GM06990 (cell line): ENCODE data around the gene MAP3K21.

Experiments used
- DNase-seq: peaks from one replicate; pipeline ENCODE4 v3.0.0-alpha.2; 2011; ENCODE audit not compliant: insufficient read length; ENCODE audit errors: extremely low read depth
- H3K27me3 ChIP-seq: replicated peaks from 2 replicates; pipeline ENCODE4 v1.6.0; 2011; ENCODE audit warnings: low read length; ENCODE audit not compliant: control insufficient read depth, insufficient read depth
- H3K36me3 ChIP-seq: 2 replicates; pipeline ENCODE4 v1.5.1; 2011; ENCODE audit warnings: low read length; ENCODE audit not compliant: control insufficient read depth, insufficient read depth
- H3K4me3 ChIP-seq: replicated peaks from 2 replicates; pipeline ENCODE4 v1.5.1; 2011; ENCODE audit warnings: low read depth, mild to moderate bottlenecking, control low read depth, low read length
- TF ChIP-seq, protein P1 (sequence below): IDR thresholded peaks from 2 replicates; pipeline ENCODE4 v1.5.1; 2011; ENCODE audit warnings: low read length, control low read depth, mild to moderate bottlenecking, inconsistent platforms; ENCODE audit not compliant: insufficient read depth, poor library complexity, severe bottlenecking

Gene MAP3K21

DNA sequence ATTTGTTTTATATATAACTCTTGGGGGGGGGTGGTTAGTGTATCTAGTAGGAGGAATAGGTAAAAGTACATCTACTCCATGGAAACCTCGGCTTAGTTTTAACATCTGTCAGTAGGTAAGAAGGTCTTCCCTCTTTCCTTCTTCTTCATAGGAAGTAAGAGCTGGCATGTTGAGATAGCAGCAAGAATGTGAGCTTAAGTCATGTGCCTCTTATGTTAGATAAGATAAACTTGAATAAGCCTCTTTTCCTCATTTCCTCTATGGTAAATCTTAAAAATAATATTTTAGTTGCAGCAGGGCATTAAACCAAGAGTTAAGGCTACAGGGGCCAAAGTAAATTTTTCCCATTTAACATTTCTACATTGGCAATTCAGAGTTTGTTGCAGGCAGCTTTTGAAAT lies 100.4 kb downstream of the MAP3K21 start:
- no peaks in the 10 kb centered on the region for H3K36me3 ChIP-seq
- H3K4me3 ChIP-seq, result no peak overlapping the region
- no peaks in the 10 kb centered on the region for H3K27me3 ChIP-seq
- DNase-seq, result no peak
- TF ChIP-seq, protein P1, sequence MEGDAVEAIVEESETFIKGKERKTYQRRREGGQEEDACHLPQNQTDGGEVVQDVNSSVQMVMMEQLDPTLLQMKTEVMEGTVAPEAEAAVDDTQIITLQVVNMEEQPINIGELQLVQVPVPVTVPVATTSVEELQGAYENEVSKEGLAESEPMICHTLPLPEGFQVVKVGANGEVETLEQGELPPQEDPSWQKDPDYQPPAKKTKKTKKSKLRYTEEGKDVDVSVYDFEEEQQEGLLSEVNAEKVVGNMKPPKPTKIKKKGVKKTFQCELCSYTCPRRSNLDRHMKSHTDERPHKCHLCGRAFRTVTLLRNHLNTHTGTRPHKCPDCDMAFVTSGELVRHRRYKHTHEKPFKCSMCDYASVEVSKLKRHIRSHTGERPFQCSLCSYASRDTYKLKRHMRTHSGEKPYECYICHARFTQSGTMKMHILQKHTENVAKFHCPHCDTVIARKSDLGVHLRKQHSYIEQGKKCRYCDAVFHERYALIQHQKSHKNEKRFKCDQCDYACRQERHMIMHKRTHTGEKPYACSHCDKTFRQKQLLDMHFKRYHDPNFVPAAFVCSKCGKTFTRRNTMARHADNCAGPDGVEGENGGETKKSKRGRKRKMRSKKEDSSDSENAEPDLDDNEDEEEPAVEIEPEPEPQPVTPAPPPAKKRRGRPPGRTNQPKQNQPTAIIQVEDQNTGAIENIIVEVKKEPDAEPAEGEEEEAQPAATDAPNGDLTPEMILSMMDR, result no peak

DNA sequence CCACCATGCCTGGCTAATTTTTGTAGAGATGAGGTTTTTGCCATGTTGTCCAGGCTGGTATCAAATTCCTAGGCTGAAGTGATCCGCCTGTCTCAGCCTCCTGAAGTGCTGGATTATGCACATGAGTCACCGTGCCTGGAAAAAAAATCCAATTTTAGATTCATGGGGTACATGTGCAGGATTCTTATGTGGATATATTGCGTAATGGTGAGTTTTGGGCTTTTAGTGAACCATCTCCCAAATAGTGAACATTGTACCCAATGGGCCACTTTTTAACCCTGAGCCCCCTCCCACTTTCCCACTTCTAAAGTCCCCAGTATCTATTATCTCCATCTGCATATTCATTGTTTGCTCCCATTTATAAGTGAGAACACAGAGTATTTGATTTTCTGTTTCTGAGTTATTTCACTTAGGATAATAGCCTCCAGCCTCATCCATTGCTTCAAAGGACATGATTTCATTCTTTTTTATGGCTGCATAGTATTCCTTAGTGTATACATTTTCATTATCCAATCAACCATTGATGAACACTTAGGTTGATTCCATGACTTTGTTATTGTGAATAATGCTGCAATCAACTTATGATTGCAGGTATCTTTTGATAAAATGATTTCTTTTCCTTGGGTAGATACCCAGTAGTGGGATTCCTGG lies 104.4 kb downstream of the MAP3K21 start:
- DNase-seq, result no peak
- TF ChIP-seq, protein P1, result no peak

DNA sequence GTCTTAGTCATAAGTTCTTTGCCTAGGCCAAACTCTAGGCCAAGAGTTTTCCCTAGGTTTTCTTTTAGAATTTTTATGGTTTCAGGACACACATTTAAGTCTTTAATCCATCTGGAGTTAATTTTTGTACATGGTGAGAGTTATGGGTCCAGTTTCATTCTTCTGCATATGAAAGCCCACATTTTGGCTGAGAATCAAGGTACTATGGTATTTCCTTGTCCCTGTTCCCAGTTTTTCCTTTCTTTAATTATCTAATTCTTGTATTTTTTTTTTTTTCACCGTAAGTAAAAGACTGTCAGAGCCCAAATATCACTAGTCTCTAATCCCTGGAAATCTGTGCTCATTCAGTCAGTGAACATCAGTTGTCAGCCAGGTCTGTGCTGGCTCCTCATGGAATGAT lies 105.4 kb downstream of the MAP3K21 start:
- Histone ChIP-seq H3K36me3 (no peaks in the 10 kb centered on the region), H3K4me3 (no peak overlapping the region), H3K27me3 (no peaks in the 10 kb centered on the region)
- TF ChIP-seq, protein P1, result no peak
- no peak for DNase-seq

More for the DNA sequence above, 104.4 kb downstream of the MAP3K21 start:
- Histone ChIP-seq H3K27me3 (no peaks in the 10 kb centered on the region), H3K4me3 (no peak overlapping the region), H3K36me3 (no peaks in the 10 kb centered on the region)

DNA sequence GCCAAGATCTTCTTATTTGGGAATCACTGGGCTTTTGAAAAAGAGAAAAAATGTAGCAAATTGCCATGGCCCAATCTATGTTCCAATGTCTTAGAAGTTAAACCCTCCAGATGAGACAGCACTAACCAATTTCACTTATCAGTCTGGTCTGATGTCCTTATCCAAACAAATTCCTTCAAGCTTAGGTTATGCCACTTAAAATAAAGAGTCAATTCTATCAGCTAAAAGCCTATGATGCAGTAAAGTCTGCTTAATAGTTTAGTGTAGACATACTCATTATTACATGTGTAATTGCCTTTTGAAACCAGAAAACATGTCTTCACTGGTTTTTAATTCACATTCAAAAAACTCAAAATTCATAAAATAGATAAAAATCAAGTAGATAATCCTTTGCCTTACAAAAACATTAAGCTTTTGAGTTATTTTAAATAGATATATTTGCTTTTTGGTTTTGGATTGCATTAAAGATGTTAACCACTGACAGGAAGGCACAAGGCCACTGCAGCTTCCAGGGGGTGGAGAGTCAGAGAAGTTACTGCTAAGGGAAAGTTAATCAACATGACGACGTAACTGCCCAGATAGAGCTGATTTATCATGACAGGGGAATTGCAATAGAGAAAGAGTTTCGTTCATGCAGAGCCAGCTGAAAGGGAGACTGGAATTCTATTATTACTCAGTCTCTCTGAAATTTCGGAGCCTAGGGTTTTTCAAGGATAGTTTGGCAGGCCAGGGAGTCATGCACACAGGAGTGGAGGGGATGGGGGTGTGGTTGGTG lies 106.1 kb downstream of the MAP3K21 start:
- Histone ChIP-seq H3K4me3 (no peak overlapping the region), H3K27me3 (no peaks in the 10 kb centered on the region), H3K36me3 (no peaks in the 10 kb centered on the region)
- TF ChIP-seq, protein P1, result no peak
- DNase-seq, result no peak
